H1 (cell line): ENCODE data around the gene GREB1L. TPM values are rescaled to one million over a fixed set of nuclear protein-coding genes. Genes with fewer than 3 reads are reported as not detected.

Source experiments
- CTCF ChIA-PET: fragments of 300-600 bp; sonication (Branson Sonifier 250); formaldehyde crosslinking; loops from one replicate; lab custom pipeline; 2021; ENCODE audit not compliant: partially characterized antibody; lab: Charles Lee
- POLR2A ChIA-PET: fragments of 300-600 bp; sonication (Branson Sonifier 250); formaldehyde crosslinking; loops from one replicate; lab custom pipeline; 2021; ENCODE audit warnings: inconsistent platforms; ENCODE audit not compliant: partially characterized antibody; lab: Charles Lee
- DNase-seq, 2 experiments: peaks; one replicate each; pipeline versions ENCODE4 v3.0.0 to v3.0.0-alpha.2; 2010 to 2022; ENCODE audit warnings: low spot score in 2 of 2, low read depth in 1 of 2, mixed read lengths in 1 of 2
- FAIRE-seq: peaks from 2 replicates; lab custom pipeline; 2011; peaks lifted over from hg19 to GRCh38; lab: Jason Lieb, UNC
- H2AFZ ChIP-seq: 2 replicates; pipeline ENCODE4 v1.8.1; 2012; ENCODE audit warnings: low read length, inconsistent platforms
- H2AK5ac ChIP-seq: 2 replicates; pipeline ENCODE4 v1.6.1; 2013; ENCODE audit warnings: low read depth, low read length
- H2BK120ac ChIP-seq: replicated peaks from 2 replicates; pipeline ENCODE3; 2013; ENCODE audit warnings: low read depth, low read length, inconsistent platforms
- H2BK12ac ChIP-seq: 2 replicates; pipeline ENCODE4 v1.6.1; 2013; ENCODE audit warnings: low read depth, low read length
- H2BK15ac ChIP-seq: 2 replicates; pipeline ENCODE4 v1.6.1; 2013; ENCODE audit warnings: low read length
- H2BK20ac ChIP-seq: 2 replicates; pipeline ENCODE4 v1.6.1; 2013; ENCODE audit warnings: low read length
- H2BK5ac ChIP-seq: 2 replicates; pipeline ENCODE4 v1.6.1; 2013; ENCODE audit warnings: low read depth, low read length
- H3K14ac ChIP-seq: 2 replicates; pipeline ENCODE4 v1.6.1; 2013; ENCODE audit warnings: inconsistent platforms; ENCODE audit not compliant: insufficient read length
- H3K18ac ChIP-seq: 2 replicates; pipeline ENCODE4 v1.6.1; 2013; ENCODE audit warnings: low read length; ENCODE audit errors: extremely low read depth
- H3K23ac ChIP-seq: 2 replicates; pipeline ENCODE4 v1.6.1; 2013; ENCODE audit warnings: inconsistent platforms; ENCODE audit not compliant: insufficient read length
- H3K23me2 ChIP-seq: 2 replicates; pipeline ENCODE4 v1.6.1; 2013; ENCODE audit warnings: low read depth, low read length
- H3K27ac ChIP-seq: 2 replicates; pipeline ENCODE4 v1.6.1; 2011; ENCODE audit warnings: low read depth, low read length, inconsistent platforms
- H3K27me3 ChIP-seq, 4 experiments: replicated peaks in 1 of 4; 1 replicate in 1 of 4; 2 replicates in 3 of 4; pipeline versions ENCODE4 v1.6.1 to v1.8.1; 2011 to 2013; ENCODE audit warnings: low read length in 3 of 4, mild to moderate bottlenecking in 3 of 4, inconsistent platforms in 2 of 4, mixed read lengths in 2 of 4, moderate library complexity in 1 of 4; ENCODE audit not compliant: control insufficient read depth in 3 of 4, insufficient read depth in 3 of 4; ENCODE audit errors: extremely low read depth in 1 of 4
- H3K36me3 ChIP-seq, 4 experiments: 2 replicates each; pipeline versions ENCODE4 v1.6.1 to v1.8.1; 2011 to 2013; ENCODE audit warnings: mild to moderate bottlenecking in 4 of 4, low read length in 3 of 4, moderate library complexity in 2 of 4, control low read depth in 1 of 4, inconsistent platforms in 1 of 4; ENCODE audit not compliant: insufficient read depth in 4 of 4, control insufficient read depth in 2 of 4
- H3K4ac ChIP-seq: replicated peaks from 2 replicates; pipeline ENCODE3; 2013; ENCODE audit warnings: low read length, low read depth, mixed read lengths, inconsistent platforms; ENCODE audit not compliant: insufficient read length
- H3K4me1 ChIP-seq, 4 experiments: replicated peaks in 1 of 4; 1 replicate in 1 of 4; 2 replicates in 3 of 4; pipeline versions ENCODE4 v1.6.1 to v1.8.1; 2011 to 2013; ENCODE audit warnings: low read length in 3 of 4, inconsistent platforms in 2 of 4, mixed read lengths in 1 of 4; ENCODE audit not compliant: insufficient read depth in 4 of 4, control insufficient read depth in 3 of 4
- H3K4me2 ChIP-seq, 2 experiments: 2 replicates each; pipeline versions ENCODE4 v1.6.1 to v1.8.1; 2011 to 2013; ENCODE audit warnings: low read depth in 2 of 2, low read length in 2 of 2, control low read depth in 1 of 2, inconsistent platforms in 1 of 2, mild to moderate bottlenecking in 1 of 2; ENCODE audit not compliant: insufficient read depth in 1 of 2
- H3K4me3 ChIP-seq, 4 experiments: fragments of 200-600, 300-600 bp in 1 of 4; sonication (generic), shearing (Covaris generic), sonication (Bioruptor Twin) in 1 of 4; 2 replicates each; pipeline versions ENCODE4 v1.5.1 to v1.8.1; 2011 to 2016; ENCODE audit warnings: low read length in 4 of 4, low read depth in 3 of 4, control low read depth in 2 of 4, inconsistent platforms in 2 of 4, mild to moderate bottlenecking in 2 of 4, mixed read lengths in 1 of 4, moderate library complexity in 1 of 4; ENCODE audit not compliant: insufficient read depth in 2 of 4; ENCODE audit errors: extremely low read depth in 1 of 4
- H3K56ac ChIP-seq: replicated peaks from 2 replicates; pipeline ENCODE3; 2013; ENCODE audit warnings: low read depth, mild to moderate bottlenecking, mixed read lengths, low read length, inconsistent platforms; ENCODE audit not compliant: insufficient read length
- H3K79me1 ChIP-seq: 2 replicates; pipeline ENCODE4 v1.6.1; 2013; ENCODE audit warnings: low read depth, low read length, control low read depth
- H3K79me2 ChIP-seq, 2 experiments: 2 replicates each; pipeline versions ENCODE4 v1.6.1 to v1.8.1; 2012 to 2013; ENCODE audit warnings: low read length in 2 of 2, mild to moderate bottlenecking in 2 of 2, inconsistent platforms in 1 of 2; ENCODE audit not compliant: insufficient read depth in 2 of 2, control insufficient read depth in 1 of 2
- H3K9ac ChIP-seq, 4 experiments: replicated peaks in 1 of 4; 1 replicate in 1 of 4; 2 replicates in 3 of 4; pipeline versions ENCODE4 v1.6.1 to v1.8.1; 2011 to 2013; ENCODE audit warnings: low read depth in 3 of 4, low read length in 3 of 4, control low read depth in 2 of 4, mild to moderate bottlenecking in 2 of 4, moderate library complexity in 2 of 4, inconsistent platforms in 1 of 4; ENCODE audit errors: extremely low read depth in 1 of 4
- H3K9me3 ChIP-seq, 2 experiments: 2 replicates each; pipeline versions ENCODE4 v1.6.1 to v1.8.1; 2012 to 2013; ENCODE audit warnings: mild to moderate bottlenecking in 2 of 2, moderate library complexity in 2 of 2, control low read depth in 1 of 2, inconsistent platforms in 1 of 2, low read depth in 1 of 2, low read length in 1 of 2, mixed read lengths in 1 of 2; ENCODE audit not compliant: insufficient read depth in 2 of 2
- H4K20me1 ChIP-seq, 2 experiments: replicated peaks in 1 of 2; 2 replicates each; pipeline versions ENCODE3 to v1.8.1; 2011 to 2013; ENCODE audit warnings: inconsistent platforms in 2 of 2, low read length in 2 of 2, mild to moderate bottlenecking in 1 of 2; ENCODE audit not compliant: insufficient read depth in 2 of 2, control insufficient read depth in 1 of 2
- H4K5ac ChIP-seq: 2 replicates; pipeline ENCODE4 v1.6.1; 2013; ENCODE audit warnings: low read length, low read depth, mixed read lengths, inconsistent platforms; ENCODE audit not compliant: insufficient read length
- H4K8ac ChIP-seq: 2 replicates; pipeline ENCODE4 v1.8.0; 2013; ENCODE audit warnings: mild to moderate bottlenecking, moderate library complexity, low read length, inconsistent platforms; ENCODE audit not compliant: insufficient read depth; ENCODE audit errors: extremely low read depth
- H4K91ac ChIP-seq: replicated peaks from 2 replicates; pipeline ENCODE3; 2013; ENCODE audit warnings: low read length, mixed read lengths, inconsistent platforms; ENCODE audit not compliant: insufficient read length
- BRCA1 ChIP-seq: IDR thresholded peaks from 2 replicates; pipeline ENCODE4 v1.6.1; 2012; ENCODE audit warnings: low read depth, low read length, improper control_type of control experiment
- HDAC6 ChIP-seq: IDR thresholded peaks from one replicate; pipeline ENCODE4 v1.7.1; 2012; ENCODE audit warnings: low read depth, mild to moderate bottlenecking, inconsistent platforms, low read length, moderate library complexity
- MAFK ChIP-seq: IDR thresholded peaks from 2 replicates; pipeline ENCODE4 v1.6.1; 2012; ENCODE audit warnings: low read depth, mild to moderate bottlenecking, improper control_type of control experiment, low read length
- NANOG ChIP-seq: IDR thresholded peaks from 2 replicates; pipeline ENCODE4 v1.6.1; 2011; ENCODE audit warnings: low read length, low read depth, mild to moderate bottlenecking, inconsistent platforms; ENCODE audit not compliant: insufficient read depth, poor library complexity, severe bottlenecking
- PHF8 ChIP-seq: fragments of 200-600 bp; sonication (generic); conservative IDR thresholded peaks from 2 replicates; pipeline ENCODE4 v1.7.1; 2012; ENCODE audit warnings: low read depth, mild to moderate bottlenecking, inconsistent platforms, low read length, moderate library complexity
- RXRA ChIP-seq: IDR thresholded peaks from 2 replicates; pipeline ENCODE4 v1.6.1; 2011; ENCODE audit warnings: low read depth, mild to moderate bottlenecking, low read length, moderate library complexity; ENCODE audit not compliant: insufficient read depth
- WGBS, 2 experiments: shearing (Covaris generic) in 1 of 2; methylation state at CpG; one replicate each; pipeline versions ENCODE4 v1.1.6 to v1.1.7; 2013 to 2015; ENCODE audit warnings: low lambda C conversion rate in 2 of 2, mixed read lengths in 2 of 2, inconsistent platforms in 1 of 2, low coverage in 1 of 2, missing lambda C conversion rate in 1 of 2; ENCODE audit not compliant: insufficient replicate concordance in 2 of 2, insufficient coverage in 1 of 2, insufficient read length in 1 of 2; ENCODE audit errors: extremely low coverage in 1 of 2, missing lambda C conversion rate in 1 of 2; 5-methylcytosine and 5-hydroxymethylcytosine counted together
- polyA plus RNA-seq, 7 experiments: library from polyadenylated mRNA; depleted of rRNA in 3 of 7; stranded (reverse) in 5 of 7; unstranded in 2 of 7; fragments of >200 nt in 5 of 7; fragments of 200-250 nt in 2 of 7; gene quantifications; 1 replicate in 5 of 7; 2 replicates in 1 of 7; 4 replicates in 1 of 7; pipeline versions ENCODE4 v1.2.1 to v1.2.3, GENCODE V29; 2011 to 2013; ENCODE audit warnings: missing spikeins in 2 of 7, mixed read lengths in 2 of 7
- total RNA-seq: library from RNA; stranded (reverse); fragmentation: NEBNext Ultra II Directional; extraction: Animal tissue kit (Norgen Biotek cat#: 25700); gene quantifications from 2 replicates; pipeline ENCODE4 v1.2.1, GENCODE V29; 2021
- TF ChIP-seq, protein P1 (sequence below): IDR thresholded peaks from 2 replicates; pipeline ENCODE4 v1.6.1; 2011; ENCODE audit warnings: low read depth, mild to moderate bottlenecking, low read length; ENCODE audit not compliant: insufficient read depth
- TF ChIP-seq, protein P2 (sequence below): IDR thresholded peaks from 2 replicates; pipeline ENCODE4 v1.6.1; 2012; ENCODE audit warnings: inconsistent platforms

Gene GREB1L
- total and polyA plus RNA-seq, 2 of the 8 experiments (the other 6 are each of a cell fraction or from before 2014, with no cell fraction given): 0.34 to 1.6 TPM

DNA sequence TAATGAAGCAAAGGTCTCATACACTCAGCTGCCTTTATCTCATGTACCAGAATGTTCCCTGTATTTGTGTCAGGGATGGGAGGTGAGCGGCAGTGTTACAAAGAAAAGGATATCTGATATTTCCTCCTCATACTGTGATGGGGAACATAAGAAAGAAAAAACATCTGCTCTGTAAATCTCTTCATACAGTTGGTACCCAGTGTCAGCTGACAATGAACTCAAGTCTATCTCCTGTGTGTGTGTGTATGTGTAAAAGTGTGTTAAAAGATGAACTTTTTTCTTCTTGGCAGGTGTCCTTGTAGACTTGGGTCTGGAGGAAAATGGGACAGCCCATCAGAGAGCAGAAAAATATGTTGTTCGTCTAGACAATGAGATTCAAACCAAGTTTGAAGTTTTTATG is 230.7 kb downstream of the GREB1L start:
- Histone ChIP-seq H3K27ac (no peak overlapping the region), H2BK15ac (no peak overlapping the region), H3K56ac (no peak overlapping the region), H2BK5ac (no peak overlapping the region), H2BK12ac (no peak overlapping the region), H3K9me3 (no peaks in the 10 kb centered on the region), H3K9ac (no peak overlapping the region), H2AK5ac (no peak overlapping the region), H2BK120ac (no peak overlapping the region), H4K8ac (no peak overlapping the region), H2BK20ac (no peak overlapping the region), H3K79me1 (no peaks in the 10 kb centered on the region), H3K23me2 (no peaks in the 10 kb centered on the region), H3K27me3 (no peaks in the 10 kb centered on the region), H3K4me1 (no peaks in the 10 kb centered on the region), H4K20me1 (no peaks in the 10 kb centered on the region), H3K79me2 (no peaks in the 10 kb centered on the region), H4K5ac (no peak overlapping the region), H3K23ac (no peak overlapping the region), H3K4ac (no peak overlapping the region), H3K4me2 (no peak overlapping the region), H3K14ac (no peak overlapping the region), H3K4me3 (no peak overlapping the region), H3K18ac (no peak overlapping the region), H3K36me3 (peaks cover 0 to 4% (median 0%) of the 10 kb centered on the region in 4 experiments; a peak in 1 of 8 replicates), H2AFZ (no peak overlapping the region), H4K91ac (no peak overlapping the region)
- DNase-seq (no peak), FAIRE-seq (no peak)
- ChIA-PET POLR2A (no interaction called here), CTCF (no interaction called here)
- WGBS, 2 experiments: 90% methylated on average over 2 of the region's 2 CpGs; no CpG with 5 or more reads in 1 of the 2 experiments
- TF ChIP-seq, protein P1, sequence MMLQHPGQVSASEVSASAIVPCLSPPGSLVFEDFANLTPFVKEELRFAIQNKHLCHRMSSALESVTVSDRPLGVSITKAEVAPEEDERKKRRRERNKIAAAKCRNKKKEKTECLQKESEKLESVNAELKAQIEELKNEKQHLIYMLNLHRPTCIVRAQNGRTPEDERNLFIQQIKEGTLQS: no peak
- TF ChIP-seq MAFK: no peak
- TF ChIP-seq HDAC6: no peak
- no peak for TF ChIP-seq PHF8
- no peak for TF ChIP-seq BRCA1
- no peak for TF ChIP-seq NANOG
- TF ChIP-seq, protein P2, sequence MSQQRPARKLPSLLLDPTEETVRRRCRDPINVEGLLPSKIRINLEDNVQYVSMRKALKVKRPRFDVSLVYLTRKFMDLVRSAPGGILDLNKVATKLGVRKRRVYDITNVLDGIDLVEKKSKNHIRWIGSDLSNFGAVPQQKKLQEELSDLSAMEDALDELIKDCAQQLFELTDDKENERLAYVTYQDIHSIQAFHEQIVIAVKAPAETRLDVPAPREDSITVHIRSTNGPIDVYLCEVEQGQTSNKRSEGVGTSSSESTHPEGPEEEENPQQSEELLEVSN: no peak
- no peak for TF ChIP-seq RXRA
